HG02840 (cell line): ENCODE results near the gene CUBN.

Experiments used
- ATAC-seq: cut with Tn5 transposase; IDR thresholded peaks from one replicate; pipeline ENCODE4 v1.9.1; 2021; ENCODE audit warnings: mild to moderate bottlenecking, moderate library complexity, moderate number of reproducible peaks; ENCODE audit not compliant: unreplicated experiment, low FRiP score

Gene CUBN

GRCh38 chr10:17109475-17110207, 20.0 kb downstream of the CUBN start:
- no peak for ATAC-seq

GRCh38 chr10:17109046-17109445, 20.6 kb downstream of the CUBN start:
- ATAC-seq: no peak

DNA sequence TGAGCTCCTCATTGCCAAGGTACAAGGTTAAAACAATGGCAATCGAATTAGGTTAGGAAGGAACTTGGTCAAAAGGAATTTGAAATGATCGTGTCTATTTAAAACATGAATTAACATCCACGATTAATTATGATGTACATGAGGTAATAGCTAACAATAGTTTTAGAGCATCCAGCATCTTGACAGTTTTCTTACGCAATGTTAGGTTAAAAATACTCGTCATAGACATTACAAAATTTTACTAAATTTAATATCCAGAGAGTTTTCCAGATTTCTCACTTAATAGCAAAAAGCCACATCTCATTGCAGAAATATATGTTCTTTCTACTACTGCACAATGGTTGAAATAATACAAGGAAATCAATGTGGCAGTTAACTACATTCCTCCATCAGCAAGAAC, 22.6 kb downstream of the CUBN start:
- ATAC-seq: no peak

GRCh38 chr10:17101910-17102266, 27.7 kb downstream of the CUBN start:
- no peak for ATAC-seq

- ATAC-seq: no peak
These were observed 28.2 kb downstream of the CUBN start for GRCh38 chr10:17101257-17101909.

- ATAC-seq: no peak
These were observed 29.0 kb downstream of the CUBN start for GRCh38 chr10:17100586-17100985.

DNA sequence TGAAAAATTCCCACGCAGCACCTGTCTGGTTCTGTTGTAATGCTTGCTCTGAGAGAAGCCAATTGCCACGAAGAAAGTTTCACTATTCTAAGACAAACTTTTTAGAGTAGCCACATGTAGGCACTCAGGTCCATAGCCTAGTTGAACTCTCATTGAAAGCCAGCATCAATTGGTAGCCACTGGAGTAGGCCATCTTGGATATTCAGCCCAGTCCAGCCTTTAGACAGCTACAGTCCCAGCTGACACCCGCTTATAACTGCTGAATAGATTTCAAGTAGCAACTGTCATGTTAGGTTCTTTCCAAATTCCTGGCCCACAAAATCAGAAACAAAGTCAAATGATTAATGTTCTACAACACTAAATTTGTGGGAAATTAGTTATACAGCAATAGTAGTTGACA, 31.6 kb downstream of the CUBN start:
- ATAC-seq: no peak

- no peak for ATAC-seq
These were observed 34.8 kb downstream of the CUBN start for GRCh38 chr10:17094844-17095243.

DNA sequence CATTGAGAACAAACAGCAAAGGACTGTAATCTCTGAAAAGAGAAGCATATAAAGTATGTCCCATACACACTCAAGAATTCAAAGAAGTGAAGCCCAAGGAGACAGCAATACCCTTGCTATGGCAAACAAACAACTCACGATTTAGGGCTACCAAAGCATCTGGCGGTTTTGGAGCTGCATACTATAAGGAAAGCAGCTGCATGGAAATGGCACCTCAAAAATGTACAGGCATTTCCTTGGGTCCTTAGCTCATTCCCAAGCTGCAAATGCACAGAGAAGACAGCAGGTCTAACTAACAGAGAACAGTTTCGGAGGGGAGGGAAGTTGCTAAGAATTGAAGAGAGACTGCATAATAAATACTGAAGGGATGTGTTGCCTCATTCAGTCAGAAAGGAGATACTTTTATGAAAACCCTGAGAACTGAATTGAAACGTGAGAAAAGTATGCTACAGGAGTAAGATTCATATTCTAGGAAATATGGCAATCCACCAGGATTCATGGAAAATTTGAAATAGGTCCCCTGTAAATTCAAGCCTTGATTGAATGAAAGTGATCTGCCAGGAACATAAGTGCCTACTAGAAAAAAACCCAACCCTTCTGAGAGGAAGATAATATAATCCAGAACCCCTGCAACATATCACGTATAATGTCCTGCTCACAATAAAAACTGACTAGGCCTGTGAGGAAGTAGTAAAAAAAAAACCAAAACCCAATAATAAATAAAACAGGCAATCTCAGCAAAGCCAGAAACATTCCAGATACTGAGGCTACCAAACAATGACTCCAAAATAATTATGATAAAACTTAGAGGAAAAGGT, 36.4 kb downstream of the CUBN start:
- ATAC-seq: no peak

GRCh38 chr10:17092216-17092944, 37.2 kb downstream of the CUBN start:
- no peak for ATAC-seq

GRCh38 chr10:17088118-17088806, 41.3 kb downstream of the CUBN start:
- ATAC-seq: no peak

GRCh38 chr10:17086865-17087367, 42.7 kb downstream of the CUBN start:
- ATAC-seq: no peak

DNA sequence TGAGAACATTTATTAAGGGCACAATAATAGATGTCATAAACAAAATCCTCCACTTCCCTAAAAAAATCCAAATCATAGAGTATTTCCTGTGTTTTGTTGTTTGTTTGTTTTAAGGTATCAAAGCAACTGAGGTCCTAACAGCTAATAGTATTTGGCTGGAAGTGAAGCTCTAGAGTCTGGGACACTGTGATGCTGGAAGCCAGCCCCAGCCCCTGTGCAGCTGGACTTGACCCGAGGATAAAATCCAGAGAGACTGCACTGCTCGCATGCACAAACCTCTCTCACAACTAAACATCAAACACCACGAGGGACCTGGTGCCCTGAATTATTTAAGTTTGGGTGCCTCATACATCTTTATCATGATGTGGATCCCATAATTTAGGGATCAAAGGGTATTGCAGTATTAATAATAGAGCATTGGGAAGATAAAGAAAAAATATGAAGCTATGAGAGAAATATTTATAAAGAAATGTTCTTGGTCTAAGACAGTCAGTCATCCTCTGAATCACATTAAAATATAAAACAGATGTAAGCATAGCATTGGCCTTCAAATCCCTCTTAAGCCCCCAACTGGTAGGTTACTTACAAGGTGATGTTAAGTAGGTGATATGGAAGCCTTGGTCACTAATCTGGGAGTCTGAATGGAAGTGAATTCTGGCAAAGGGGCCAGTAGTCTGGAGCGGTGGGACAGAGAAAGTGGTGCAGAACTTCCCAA, 44.4 kb downstream of the CUBN start:
- ATAC-seq: no peak

- ATAC-seq: no peak
These were observed 45.4 kb downstream of the CUBN start for GRCh38 chr10:17084258-17084657.

DNA sequence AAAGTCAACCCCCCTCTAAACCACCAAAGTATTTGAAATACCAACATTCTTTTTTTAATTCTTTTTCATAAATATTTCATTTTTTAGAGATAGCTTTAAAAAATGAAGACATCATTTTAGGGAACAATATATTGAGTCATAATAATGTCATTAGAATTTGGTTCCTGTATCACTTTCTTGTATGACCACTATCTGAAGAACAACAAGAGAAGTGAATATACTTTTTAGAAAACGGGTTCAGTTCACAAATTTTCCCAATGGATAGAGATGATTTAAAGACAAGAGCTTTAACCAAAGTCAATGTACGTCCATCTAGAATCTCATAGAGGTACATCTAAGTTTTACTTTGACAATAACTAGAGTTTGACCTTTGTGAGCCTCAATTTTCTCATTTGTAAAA, 48.2 kb downstream of the CUBN start:
- no peak for ATAC-seq

GRCh38 chr10:17077890-17078289, 51.7 kb downstream of the CUBN start:
- ATAC-seq: no peak

- no peak for ATAC-seq
These were observed 52.2 kb downstream of the CUBN start for GRCh38 chr10:17077346-17077781.

DNA sequence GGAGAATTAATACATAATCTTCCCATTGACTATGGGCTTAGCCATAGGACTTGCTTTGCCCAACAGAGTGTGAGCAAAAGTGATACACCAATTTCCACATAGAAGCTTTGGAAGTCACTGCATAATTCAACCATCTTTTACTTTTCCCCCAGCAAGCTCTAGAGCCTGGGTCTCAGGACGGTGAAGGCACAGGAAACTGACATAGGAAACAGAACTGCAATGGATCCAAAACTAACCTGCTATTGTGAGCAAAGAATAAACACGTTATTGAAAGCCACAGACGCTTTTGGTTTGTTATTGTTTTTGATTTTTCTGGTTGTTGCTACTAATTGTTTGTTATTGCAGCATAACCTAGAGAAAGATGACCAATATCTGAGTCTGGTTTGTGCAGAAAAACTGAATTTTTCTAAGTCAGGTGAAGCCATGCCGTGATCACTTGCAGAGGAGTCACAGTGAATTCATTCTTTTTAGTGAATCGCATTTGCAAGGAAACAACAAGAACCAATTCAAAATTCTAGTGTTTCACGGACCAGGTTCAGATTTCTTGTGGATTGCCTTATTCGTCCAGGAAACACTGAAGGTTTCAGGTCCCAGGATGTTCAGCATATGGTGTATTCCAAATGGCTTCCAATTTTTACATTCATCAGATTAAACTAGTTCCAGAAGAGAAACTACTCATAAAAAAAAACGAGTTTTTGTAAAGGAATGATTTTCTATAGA, 52.8 kb downstream of the CUBN start:
- ATAC-seq: no peak
